Common myeloid progenitor, CD34-positive (primary cell): ENCODE data around the gene PRIM1.
A peak's percentile ranks its signal among the peaks of the same experiment; 100 is the strongest.

Source experiments
- CTCF ChIA-PET: fragments of 350-600 bp; sonication (Branson Sonifier 250); formaldehyde crosslinking; loops from one replicate; lab custom pipeline; 2021; ENCODE audit warnings: antibody characterized with exemption; lab: Charles Lee
- POLR2A ChIA-PET: fragments of 350-600 bp; sonication (Branson Sonifier 250); formaldehyde crosslinking; loops from one replicate; lab custom pipeline; 2021; ENCODE audit warnings: antibody characterized with exemption; lab: Charles Lee
- DNase-seq, 3 donors: peaks; one replicate each; pipeline versions ENCODE4 v3.0.0 to v3.0.0-alpha.2; 2013
- H3K27ac ChIP-seq, 2 experiments: 1 replicate in 1 of 2; 2 replicates in 1 of 2; pipeline ENCODE4 v1.7.0; 2013; ENCODE audit warnings: inconsistent platforms in 2 of 2, low read length in 2 of 2, mild to moderate bottlenecking in 2 of 2, low read depth in 1 of 2, moderate library complexity in 1 of 2; ENCODE audit not compliant: severe bottlenecking in 2 of 2, insufficient read depth in 1 of 2, poor library complexity in 1 of 2
- H3K27me3 ChIP-seq, 5 experiments: replicated peaks in 2 of 5; 1 replicate in 3 of 5; 2 replicates in 2 of 5; pipeline versions ENCODE4 v1.6.1 to v1.7.0; 2013; ENCODE audit warnings: low read length in 4 of 5, mild to moderate bottlenecking in 2 of 5, moderate library complexity in 2 of 5, inconsistent platforms in 1 of 5; ENCODE audit not compliant: insufficient read depth in 5 of 5, control insufficient read depth in 4 of 5
- H3K36me3 ChIP-seq, 4 experiments: 1 replicate in 2 of 4; 2 replicates in 2 of 4; pipeline versions ENCODE4 v1.6.1 to v1.7.0; 2013; ENCODE audit warnings: low read length in 3 of 4, control low read depth in 1 of 4, mild to moderate bottlenecking in 1 of 4; ENCODE audit not compliant: control insufficient read depth in 4 of 4, insufficient read depth in 4 of 4
- H3K4me1 ChIP-seq, 4 experiments: 1 replicate in 3 of 4; 2 replicates in 1 of 4; pipeline versions ENCODE4 v1.6.1 to v1.7.1; 2013; ENCODE audit warnings: low read length in 3 of 4, mild to moderate bottlenecking in 3 of 4, control low read depth in 1 of 4, inconsistent platforms in 1 of 4, moderate library complexity in 1 of 4; ENCODE audit not compliant: control insufficient read depth in 4 of 4, insufficient read depth in 4 of 4; ENCODE audit errors: control extremely low read depth in 1 of 4
- H3K4me3 ChIP-seq, 7 experiments: 1 replicate in 4 of 7; 2 replicates in 3 of 7; pipeline versions ENCODE4 v1.5.1 to v1.7.0; 2013; ENCODE audit warnings: mild to moderate bottlenecking in 7 of 7, low read length in 6 of 7, moderate library complexity in 6 of 7, inconsistent platforms in 2 of 7, low read depth in 2 of 7, control low read depth in 1 of 7; ENCODE audit not compliant: insufficient read depth in 4 of 7, control insufficient read depth in 1 of 7; ENCODE audit errors: extremely low read depth in 1 of 7
- H3K9me3 ChIP-seq, 5 experiments: 1 replicate in 4 of 5; 2 replicates in 1 of 5; pipeline versions ENCODE4 v1.6.1 to v1.7.1; 2013; ENCODE audit warnings: low read length in 4 of 5, mild to moderate bottlenecking in 2 of 5, inconsistent platforms in 1 of 5, low read depth in 1 of 5, moderate library complexity in 1 of 5; ENCODE audit not compliant: control insufficient read depth in 4 of 5, insufficient read depth in 2 of 5; ENCODE audit errors: control extremely low read depth in 1 of 5
- WGBS: methylation state at CpG from one replicate; pipeline ENCODE4 v1.1.5; 2013; ENCODE audit not compliant: insufficient coverage; 5-methylcytosine and 5-hydroxymethylcytosine counted together

The PRIM1 gene

GRCh38 chr12:56721216-56721615, 30.9 kb downstream of the PRIM1 start:
- ChIA-PET POLR2A (interaction anchor here (0.7 kb wide), 1 partner anchor 85 kb away, joined by 3 read pairs; no protein-coding TSS in a partner anchor), CTCF (interaction anchor here (0.7 to 1.4 kb wide), 6 partner anchors 16 to 82 kb away, joined by 3 read pairs; partner anchors contain the start of gene PTGES3)
- DNase-seq, result no peak
- Histone ChIP-seq H3K4me1 (peaks cover 46 to 91% (median 85%) of the 10 kb centered on the region in 4 experiments), H3K27ac (peak overlapping the region in 1 of 2 experiments; percentile 65), H3K9me3 (no peaks in the 10 kb centered on the region), H3K36me3 (peaks cover 5 to 70% (median 19%) of the 10 kb centered on the region in 4 experiments), H3K4me3 (peak overlapping the region in 6 of 7 experiments; percentile 13 to 86 (median 42)), H3K27me3 (no peaks in the 10 kb centered on the region)
- WGBS, result 54% methylated on average over 2 of the region's 2 CpGs

GRCh38 chr12:56720731-56721151, 31.4 kb downstream of the PRIM1 start:
- peak in 2 of 3 donors; percentile 54 to 66 for DNase-seq
- Histone ChIP-seq H3K4me1 (peaks cover 46 to 88% (median 83%) of the 10 kb centered on the region in 4 experiments), H3K9me3 (no peaks in the 10 kb centered on the region), H3K4me3 (peak overlapping the region in 5 of 7 experiments; percentile 13 to 86 (median 50)), H3K27me3 (no peaks in the 10 kb centered on the region), H3K27ac (peak overlapping the region in 1 of 2 experiments; percentile 65), H3K36me3 (peaks cover 5 to 75% (median 24%) of the 10 kb centered on the region in 4 experiments)
- CTCF ChIA-PET, result interaction anchor here (0.7 to 1.4 kb wide), 6 partner anchors 16 to 82 kb away, joined by 3 read pairs; partner anchors contain the start of gene PTGES3
- 17% methylated on average over 1 of the region's 1 CpG for WGBS
- POLR2A ChIA-PET, result interaction anchor here (0.7 kb wide), 1 partner anchor 84 kb away, joined by 3 read pairs; no protein-coding TSS in a partner anchor

- peaks cover 5 to 84% (median 38%) of the 10 kb centered on the region in 4 experiments for H3K36me3 ChIP-seq
- H3K9me3 ChIP-seq, result no peaks in the 10 kb centered on the region
- no peaks in the 10 kb centered on the region for H3K27me3 ChIP-seq
- H3K27ac ChIP-seq, result peak overlapping the region in 1 of 2 experiments; percentile 65
- POLR2A ChIA-PET, result interaction anchor here (0.7 kb wide), 1 partner anchor 31 kb away, joined by 3 read pairs; the partner anchor contains the start of gene PTGES3
- peaks cover 44 to 83% (median 75%) of the 10 kb centered on the region in 4 experiments for H3K4me1 ChIP-seq
- H3K4me3 ChIP-seq, result peak overlapping the region in 2 of 7 experiments; percentile 20 to 40
- no peak for DNase-seq
- CTCF ChIA-PET, result interaction anchor here (0.5 to 1.6 kb wide), 4 partner anchors 12 to 849 kb away, joined by 3 to 4 read pairs (median 3); no protein-coding TSS in a partner anchor
Observed at GRCh38 chr12:56719056-56719455, 33.1 kb downstream of the PRIM1 start.

- H3K27ac ChIP-seq, result peak overlapping the region in 1 of 2 experiments; percentile 65
Observed at GRCh38 chr12:56718636-56719035, 33.5 kb downstream of the PRIM1 start.

GRCh38 chr12:56718149-56718548, 34.0 kb downstream of the PRIM1 start:
- no peak for DNase-seq
- 60% methylated on average over 1 of the region's 1 CpG for whole genome bisulfite sequencing
- peak overlapping the region in 2 of 7 experiments; percentile 25 to 31 for H3K4me3 ChIP-seq
- H3K4me1 ChIP-seq, result peaks cover 37 to 74% (median 66%) of the 10 kb centered on the region in 4 experiments
- H3K27me3 ChIP-seq, result no peaks in the 10 kb centered on the region
- peaks cover 8 to 85% (median 46%) of the 10 kb centered on the region in 4 experiments for H3K36me3 ChIP-seq
- POLR2A ChIA-PET, result interaction anchor here (0.9 kb wide), 1 partner anchor 12 kb away, joined by 5 read pairs; no protein-coding TSS in a partner anchor
- peak overlapping the region in 1 of 2 experiments; percentile 65 for H3K27ac ChIP-seq
- CTCF ChIA-PET, result interaction anchor here (1.0 kb wide), 1 partner anchor 29 kb away, joined by 3 read pairs; no protein-coding TSS in a partner anchor
- H3K9me3 ChIP-seq, result no peaks in the 10 kb centered on the region

More at GRCh38 chr12:56718636-56719035, 33.5 kb downstream of the PRIM1 start:
- ChIA-PET CTCF (interaction anchor here (0.5 to 1.6 kb wide), 4 partner anchors 11 to 849 kb away, joined by 3 to 4 read pairs (median 3); no protein-coding TSS in a partner anchor), POLR2A (interaction anchor here (0.7 kb wide), 1 partner anchor 30 kb away, joined by 3 read pairs; the partner anchor contains the start of gene PTGES3)
- Histone ChIP-seq H3K27me3 (no peaks in the 10 kb centered on the region), H3K4me1 (peaks cover 42 to 79% (median 70%) of the 10 kb centered on the region in 4 experiments), H3K4me3 (peak overlapping the region in 2 of 7 experiments; percentile 20 to 40), H3K9me3 (no peaks in the 10 kb centered on the region), H3K36me3 (peaks cover 5 to 84% (median 42%) of the 10 kb centered on the region in 4 experiments)
- 37% methylated on average over 3 of the region's 4 CpGs for WGBS
- DNase-seq, result no peak

- ChIA-PET CTCF (interaction anchor here (0.6 to 1.5 kb wide), 7 partner anchors 18 to 274 kb away, joined by 3 to 6 read pairs (median 3); no protein-coding TSS in a partner anchor), POLR2A (interaction anchor here (0.6 to 0.9 kb wide), 5 partner anchors 8 to 56 kb away, joined by 3 to 5 read pairs (median 4); partner anchors contain the start of genes NACA and PTGES3)
- H3K36me3 ChIP-seq, result peaks cover 13 to 86% (median 52%) of the 10 kb centered on the region in 4 experiments
- H3K4me3 ChIP-seq, result peak overlapping the region in 1 of 7 experiments; percentile 11
- H3K27me3 ChIP-seq, result no peaks in the 10 kb centered on the region
- WGBS, result no CpG with 5 or more reads among the region's 4 CpGs
- peaks cover 32 to 64% (median 56%) of the 10 kb centered on the region in 4 experiments for H3K4me1 ChIP-seq
- peak overlapping the region in 1 of 2 experiments; percentile 50 for H3K27ac ChIP-seq
- no peaks in the 10 kb centered on the region for H3K9me3 ChIP-seq
- no peak for DNase-seq
Observed at GRCh38 chr12:56716933-56717880, 34.9 kb downstream of the PRIM1 start.
